HepG2 (cell line): ENCODE measurements around the gene THRSP. TPM values are rescaled to one million over a fixed set of nuclear protein-coding genes. Genes with fewer than 3 reads are reported as not detected.

Source experiments
- MED1 ChIP-seq: sonication (generic); formaldehyde crosslinking; IDR thresholded peaks from 2 replicates; pipeline ENCODE4 v1.4.0; 2020; ENCODE audit warnings: missing genetic modification reagents
- MTA3 ChIP-seq: sonication (generic); formaldehyde crosslinking; IDR thresholded peaks from 2 replicates; pipeline ENCODE4 v1.4.0; 2020; ENCODE audit warnings: missing genetic modification reagents
- NCOA2 ChIP-seq: sonication (generic); formaldehyde crosslinking; IDR thresholded peaks from 2 replicates; pipeline ENCODE4 v1.8.0; 2022; ENCODE audit warnings: inconsistent platforms
- PRDM4 ChIP-seq: sonication (generic); formaldehyde crosslinking; IDR thresholded peaks from 2 replicates; pipeline ENCODE4 v1.9.0; 2021; ENCODE audit warnings: missing genetic modification reagents, borderline replicate concordance
- RFXAP ChIP-seq: sonication (generic); formaldehyde crosslinking; IDR thresholded peaks from 2 replicates; pipeline ENCODE4 v1.4.0; 2020; ENCODE audit warnings: missing genetic modification reagents, borderline replicate concordance
- RXRA ChIP-seq: sonication (generic); formaldehyde crosslinking; IDR thresholded peaks from 2 replicates; pipeline ENCODE4 v1.5.1; 2020; ENCODE audit warnings: missing genetic modification reagents
- SOX13 ChIP-seq, 3 experiments: fragments of 450-650 bp in 1 of 3; sonication (generic) in 1 of 3; formaldehyde crosslinking in 1 of 3; IDR thresholded peaks in 2 of 3; conservative IDR thresholded peaks in 1 of 3; 2 replicates each; pipeline versions ENCODE4 v1.5.0 to v1.6.1; 2016 to 2020; ENCODE audit warnings: antibody characterized with exemption in 1 of 3, mild to moderate bottlenecking in 1 of 3, missing compliant biosample characterization in 1 of 3, missing genetic modification reagents in 1 of 3, moderate library complexity in 1 of 3
- ZBTB49 ChIP-seq: sonication (generic); formaldehyde crosslinking; IDR thresholded peaks from 2 replicates; pipeline ENCODE4 v1.4.0; 2020; ENCODE audit warnings: missing genetic modification reagents, borderline replicate concordance
- ZNF263 ChIP-seq: sonication (generic); formaldehyde crosslinking; IDR thresholded peaks from 2 replicates; pipeline ENCODE4 v1.4.0; 2020; ENCODE audit warnings: missing genetic modification reagents
- ZNF430 ChIP-seq: sonication (generic); formaldehyde crosslinking; IDR thresholded peaks from 2 replicates; pipeline ENCODE4 v1.9.0; 2021; ENCODE audit warnings: mild to moderate bottlenecking, missing genetic modification reagents
- polyA plus RNA-seq, 8 experiments: library from polyadenylated mRNA; depleted of rRNA in 3 of 8; stranded (reverse) in 7 of 8; unstranded in 1 of 8; fragments of >200 nt; fragmentation: Illumina TruSeq in 4 of 8; extraction: Trizol in 4 of 8; gene quantifications; 2 replicates each; pipeline versions ENCODE4 v1.2.1 to v1.2.3, GENCODE V29; 2011 to 2016; ENCODE audit warnings: low read depth in 4 of 8, missing spikeins in 1 of 8, mixed read lengths in 1 of 8; ENCODE audit not compliant: insufficient read depth in 1 of 8
- total RNA-seq, 5 experiments: library from RNA; depleted of rRNA; stranded (reverse); fragments of >200 nt; fragmentation: Illumina TruSeq; extraction: Trizol; gene quantifications; 2 replicates each; pipeline ENCODE4 v1.2.3, GENCODE V29; 2016; ENCODE audit warnings: low read depth in 1 of 5
- TF ChIP-seq, protein P1 (sequence below): sonication (generic); formaldehyde crosslinking; IDR thresholded peaks from 2 replicates; pipeline ENCODE4 v1.4.0; 2020; ENCODE audit warnings: mild to moderate bottlenecking, missing genetic modification reagents
- TF ChIP-seq, protein P2 (sequence below): sonication (generic); formaldehyde crosslinking; IDR thresholded peaks from 2 replicates; pipeline ENCODE4 v1.8.0; 2022; ENCODE audit warnings: missing genetic modification reagents, mild to moderate bottlenecking, moderate library complexity, borderline replicate concordance

THRSP gene
- total and polyA plus RNA-seq, 2 of the 13 experiments (the other 11 are each of a cell fraction or from before 2014, with no cell fraction given) = 0.13 to 0.58 TPM

- no peak for TF ChIP-seq PRDM4 (CRISPR knock-in tag)
- TF ChIP-seq ZNF263 (CRISPR knock-in tag) = peak; percentile 48; the same call in 1 of the 2 replicates
- TF ChIP-seq, protein P1, sequence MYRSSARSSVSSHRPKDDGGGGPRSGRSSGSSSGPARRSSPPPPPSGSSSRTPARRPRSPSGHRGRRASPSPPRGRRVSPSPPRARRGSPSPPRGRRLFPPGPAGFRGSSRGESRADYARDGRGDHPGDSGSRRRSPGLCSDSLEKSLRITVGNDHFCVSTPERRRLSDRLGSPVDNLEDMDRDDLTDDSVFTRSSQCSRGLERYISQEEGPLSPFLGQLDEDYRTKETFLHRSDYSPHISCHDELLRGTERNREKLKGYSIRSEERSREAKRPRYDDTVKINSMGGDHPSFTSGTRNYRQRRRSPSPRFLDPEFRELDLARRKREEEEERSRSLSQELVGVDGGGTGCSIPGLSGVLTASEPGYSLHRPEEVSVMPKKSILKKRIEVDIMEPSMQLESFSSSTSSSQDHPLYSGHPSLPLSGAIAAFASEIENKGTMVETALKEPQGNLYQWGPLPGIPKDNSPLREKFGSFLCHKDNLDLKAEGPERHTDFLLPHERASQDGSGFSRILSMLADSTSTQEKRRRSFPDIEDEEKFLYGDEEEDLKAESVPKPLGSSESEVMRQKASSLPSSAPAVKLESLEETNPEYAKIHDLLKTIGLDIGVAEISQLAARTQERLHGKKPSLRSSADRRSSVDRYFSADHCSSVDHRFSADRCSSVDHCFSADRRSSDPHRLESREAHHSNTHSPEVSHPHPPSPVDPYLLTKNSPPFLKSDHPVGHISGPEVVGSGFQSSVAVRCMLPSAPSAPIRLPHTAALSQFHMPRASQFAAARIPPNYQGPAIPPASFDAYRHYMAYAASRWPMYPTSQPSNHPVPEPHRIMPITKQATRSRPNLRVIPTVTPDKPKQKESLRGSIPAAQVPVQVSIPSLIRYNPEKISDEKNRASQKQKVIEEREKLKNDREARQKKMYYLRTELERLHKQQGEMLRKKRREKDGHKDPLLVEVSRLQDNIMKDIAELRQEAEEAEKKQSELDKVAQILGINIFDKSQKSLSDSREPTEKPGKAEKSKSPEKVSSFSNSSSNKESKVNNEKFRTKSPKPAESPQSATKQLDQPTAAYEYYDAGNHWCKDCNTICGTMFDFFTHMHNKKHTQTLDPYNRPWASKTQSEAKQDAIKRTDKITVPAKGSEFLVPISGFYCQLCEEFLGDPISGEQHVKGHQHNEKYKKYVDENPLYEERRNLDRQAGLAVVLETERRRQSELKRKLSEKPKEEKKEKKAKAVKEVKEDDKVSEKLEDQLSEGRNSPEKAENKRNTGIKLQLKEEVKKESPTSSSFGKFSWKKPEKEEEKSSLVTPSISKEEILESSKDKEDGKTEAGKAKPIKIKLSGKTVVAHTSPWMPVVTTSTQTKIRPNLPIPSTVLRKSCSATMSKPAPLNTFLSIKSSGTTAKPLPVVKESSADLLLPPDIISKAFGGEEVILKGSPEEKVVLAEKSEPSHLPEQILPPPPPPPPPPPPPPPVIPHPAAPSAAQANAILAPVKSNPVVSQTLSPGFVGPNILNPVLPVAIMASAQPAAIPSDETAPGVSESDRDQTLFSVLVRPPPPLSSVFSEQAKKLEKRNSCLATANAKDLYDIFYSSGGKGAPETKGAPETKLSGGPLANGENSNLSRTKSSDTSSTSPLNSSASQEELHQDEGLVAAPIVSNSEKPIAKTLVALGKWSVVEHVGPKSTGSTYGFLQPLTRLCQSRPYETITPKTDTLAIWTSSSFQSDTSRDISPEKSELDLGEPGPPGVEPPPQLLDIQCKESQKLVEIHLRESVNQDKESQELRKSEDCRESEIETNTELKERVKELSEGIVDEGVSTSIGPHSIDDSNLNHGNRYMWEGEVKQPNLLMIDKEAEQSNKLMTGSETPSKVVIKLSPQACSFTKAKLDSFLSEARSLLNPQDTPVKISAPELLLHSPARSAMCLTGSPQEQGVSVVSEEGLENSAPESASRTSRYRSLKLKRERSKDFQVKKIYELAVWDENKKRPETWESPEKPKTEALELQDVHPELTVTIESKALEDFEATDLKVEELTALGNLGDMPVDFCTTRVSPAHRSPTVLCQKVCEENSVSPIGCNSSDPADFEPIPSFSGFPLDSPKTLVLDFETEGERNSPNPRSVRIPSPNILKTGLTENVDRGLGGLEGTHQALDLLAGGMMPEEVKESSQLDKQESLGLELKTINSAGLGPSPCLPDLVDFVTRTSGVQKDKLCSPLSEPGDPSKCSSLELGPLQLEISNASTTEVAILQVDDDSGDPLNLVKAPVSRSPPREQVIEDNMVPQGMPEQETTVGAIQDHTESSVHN (CRISPR knock-in tag) = no peak
- TF ChIP-seq, protein P2, sequence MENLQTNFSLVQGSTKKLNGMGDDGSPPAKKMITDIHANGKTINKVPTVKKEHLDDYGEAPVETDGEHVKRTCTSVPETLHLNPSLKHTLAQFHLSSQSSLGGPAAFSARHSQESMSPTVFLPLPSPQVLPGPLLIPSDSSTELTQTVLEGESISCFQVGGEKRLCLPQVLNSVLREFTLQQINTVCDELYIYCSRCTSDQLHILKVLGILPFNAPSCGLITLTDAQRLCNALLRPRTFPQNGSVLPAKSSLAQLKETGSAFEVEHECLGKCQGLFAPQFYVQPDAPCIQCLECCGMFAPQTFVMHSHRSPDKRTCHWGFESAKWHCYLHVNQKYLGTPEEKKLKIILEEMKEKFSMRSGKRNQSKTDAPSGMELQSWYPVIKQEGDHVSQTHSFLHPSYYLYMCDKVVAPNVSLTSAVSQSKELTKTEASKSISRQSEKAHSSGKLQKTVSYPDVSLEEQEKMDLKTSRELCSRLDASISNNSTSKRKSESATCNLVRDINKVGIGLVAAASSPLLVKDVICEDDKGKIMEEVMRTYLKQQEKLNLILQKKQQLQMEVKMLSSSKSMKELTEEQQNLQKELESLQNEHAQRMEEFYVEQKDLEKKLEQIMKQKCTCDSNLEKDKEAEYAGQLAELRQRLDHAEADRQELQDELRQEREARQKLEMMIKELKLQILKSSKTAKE = no peak
- no peak for TF ChIP-seq SOX13 (IDR thresholded peaks at IDR 0.05)
- TF ChIP-seq SOX13 (CRISPR knock-in tag; conservative IDR thresholded peaks at IDR 0.05 in 1 of 2, IDR thresholded peaks at IDR 0.05 in 1 of 2) = no peak; a peak in 1 of 4 replicates
- TF ChIP-seq ZNF430 (CRISPR knock-in tag) = 0 out of 2 replicates have a peak, but pooled peaks have one; percentile 31
- peak; percentile 61; the same call in 1 of the 2 replicates for TF ChIP-seq NCOA2 (CRISPR knock-in tag)
- TF ChIP-seq RXRA (CRISPR knock-in tag) = 0 out of 2 replicates have a peak, but pooled peaks have one; percentile 42
- no peak for TF ChIP-seq ZBTB49 (CRISPR knock-in tag)
- TF ChIP-seq MTA3 = no peak
- TF ChIP-seq RFXAP (CRISPR knock-in tag) = no peak
- peak; percentile 80 for TF ChIP-seq MED1 (CRISPR knock-in tag)
Observed at GRCh38 chr11:78039919-78040671, 23.6 kb upstream of the THRSP start (continued).
